ENCODE results near the gene CAMK2B.

DNA sequence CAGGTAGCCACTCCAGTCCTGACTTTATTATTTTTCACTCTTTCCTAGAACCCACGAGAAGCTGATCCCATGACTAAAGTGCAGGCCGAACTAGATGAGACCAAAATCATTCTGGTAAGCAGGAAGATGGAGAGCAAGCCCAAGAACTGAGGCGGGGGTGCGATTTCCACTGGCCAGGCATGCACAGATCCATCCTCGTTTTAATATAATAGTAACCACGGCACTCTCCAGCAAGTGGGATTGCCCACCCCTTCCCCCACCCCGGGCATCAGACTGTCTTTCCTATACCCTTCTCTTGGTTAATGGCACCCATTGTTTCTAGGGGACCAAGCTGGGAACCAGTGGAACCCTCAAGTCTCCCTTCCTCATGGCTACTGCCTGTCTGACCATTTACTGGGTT is 117.3 kb downstream of the CAMK2B start:
- TF ChIP-seq GATA2 (IDR thresholded peaks at IDR 0.05; ENCODE audit: low read depth, low read length) (no peak), GATA3 (IDR thresholded peaks at IDR 0.05; ENCODE audit: low read depth, low read length) (no peak)
